Liver (tissue), 9 donors: ENCODE data around the gene MOB4. TPM values are rescaled to one million over a fixed set of nuclear protein-coding genes. Genes with fewer than 3 reads are reported as not detected.

Experiments
- DNase-seq: peaks from one replicate; pipeline ENCODE4 v3.0.0-alpha.2; 2017; ENCODE audit warnings: low spot score
- H3K27ac ChIP-seq, 2 donors: one replicate each; pipeline ENCODE4 v1.7.0; 2013; ENCODE audit warnings: inconsistent platforms in 2 of 2, low read length in 2 of 2, control low read depth in 1 of 2, low read depth in 1 of 2, mild to moderate bottlenecking in 1 of 2
- H3K27me3 ChIP-seq, 4 donors: one replicate each; pipeline versions ENCODE4 v1.6.1 to v1.7.0; 2013; ENCODE audit warnings: low read length in 3 of 4, inconsistent platforms in 1 of 4, mild to moderate bottlenecking in 1 of 4, moderate library complexity in 1 of 4; ENCODE audit not compliant: control insufficient read depth in 4 of 4, insufficient read depth in 4 of 4
- H3K36me3 ChIP-seq, 4 donors: one replicate each; pipeline versions ENCODE4 v1.6.1 to v1.7.0; 2013; ENCODE audit warnings: low read length in 3 of 4, mild to moderate bottlenecking in 3 of 4, low read depth in 1 of 4, moderate library complexity in 1 of 4; ENCODE audit not compliant: control insufficient read depth in 4 of 4, insufficient read depth in 3 of 4
- H3K4me1 ChIP-seq, 4 donors: one replicate each; pipeline versions ENCODE4 v1.6.1 to v1.7.0; 2013; ENCODE audit warnings: low read length in 3 of 4, mild to moderate bottlenecking in 3 of 4, moderate library complexity in 1 of 4; ENCODE audit not compliant: control insufficient read depth in 4 of 4, insufficient read depth in 4 of 4
- H3K4me3 ChIP-seq, 3 donors: one replicate each; pipeline versions ENCODE4 v1.6.1 to v1.7.0; 2013; ENCODE audit warnings: low read length in 3 of 3, control low read depth in 1 of 3, low read depth in 1 of 3, mild to moderate bottlenecking in 1 of 3
- H3K9ac ChIP-seq, 2 donors: one replicate each; pipeline ENCODE4 v1.7.0; 2013; ENCODE audit warnings: low read length in 2 of 2, mild to moderate bottlenecking in 2 of 2, moderate library complexity in 2 of 2, control low read depth in 1 of 2, low read depth in 1 of 2
- H3K9me3 ChIP-seq, 4 donors: one replicate each; pipeline versions ENCODE4 v1.6.1 to v1.7.0; 2013; ENCODE audit warnings: low read length in 3 of 4; ENCODE audit not compliant: control insufficient read depth in 4 of 4
- ATF3 ChIP-seq: IDR thresholded peaks from 2 replicates; pipeline ENCODE4 v1.6.1; 2016; ENCODE audit warnings: antibody characterized with exemption
- CTCF ChIP-seq: fragments of 150-350 bp; IDR thresholded peaks from 2 replicates; pipeline ENCODE4 v1.5.1; 2017; ENCODE audit warnings: improper control_type of control experiment, low read depth, low read length; ENCODE audit not compliant: missing input control
- EGR1 ChIP-seq, 2 donors: IDR thresholded peaks; 2 replicates each; pipeline ENCODE4 v1.6.1; 2016 to 2018; ENCODE audit warnings: antibody characterized with exemption in 2 of 2, low read depth in 2 of 2
- FOXA1 ChIP-seq: IDR thresholded peaks from 2 replicates; pipeline ENCODE4 v1.6.1; 2016; ENCODE audit warnings: antibody characterized with exemption
- FOXA2 ChIP-seq: IDR thresholded peaks from 2 replicates; pipeline ENCODE4 v1.6.1; 2016; ENCODE audit warnings: antibody characterized with exemption
- GABPA ChIP-seq, 2 donors: IDR thresholded peaks in 1 of 2; conservative IDR thresholded peaks in 1 of 2; 2 replicates each; pipeline ENCODE4 v1.6.1; 2016; ENCODE audit warnings: antibody characterized with exemption in 2 of 2, mild to moderate bottlenecking in 1 of 2, moderate library complexity in 1 of 2
- HNF4G ChIP-seq: IDR thresholded peaks from 2 replicates; pipeline ENCODE4 v1.6.1; 2016; ENCODE audit warnings: antibody characterized with exemption
- MAX ChIP-seq: IDR thresholded peaks from 2 replicates; pipeline ENCODE4 v1.6.1; 2016; ENCODE audit warnings: antibody characterized with exemption
- NR2F2 ChIP-seq: IDR thresholded peaks from 2 replicates; pipeline ENCODE4 v1.6.1; 2016; ENCODE audit warnings: antibody characterized with exemption
- RAD21 ChIP-seq, 2 donors: IDR thresholded peaks; 2 replicates each; pipeline ENCODE4 v1.6.1; 2016; ENCODE audit warnings: antibody characterized with exemption in 2 of 2, mild to moderate bottlenecking in 2 of 2
- REST ChIP-seq: IDR thresholded peaks from 2 replicates; pipeline ENCODE4 v1.6.1; 2016; ENCODE audit warnings: antibody characterized with exemption, mild to moderate bottlenecking
- RXRA ChIP-seq, 2 donors: IDR thresholded peaks; 2 replicates each; pipeline ENCODE4 v1.6.1; 2017 to 2018; ENCODE audit warnings: antibody characterized with exemption in 2 of 2, mild to moderate bottlenecking in 1 of 2
- TAF1 ChIP-seq: conservative IDR thresholded peaks from 2 replicates; pipeline ENCODE4 v1.6.1; 2016; ENCODE audit warnings: antibody characterized with exemption, mild to moderate bottlenecking
- YY1 ChIP-seq: IDR thresholded peaks from 2 replicates; pipeline ENCODE4 v1.6.1; 2016; ENCODE audit warnings: antibody characterized with exemption, mild to moderate bottlenecking
- ZBTB33 ChIP-seq: IDR thresholded peaks from 2 replicates; pipeline ENCODE4 v1.6.1; 2016; ENCODE audit warnings: antibody characterized with exemption
- WGBS: extraction: QIAGEN DNeasy Blood & Tissue Kit; methylation state at CpG from one replicate; pipeline ENCODE4 v1.1.7; 2013; 5-methylcytosine and 5-hydroxymethylcytosine counted together
- polyA plus RNA-seq, 2 donors: library from polyadenylated mRNA; stranded (reverse) in 1 of 2; unstranded in 1 of 2; fragments of 200-250 nt in 1 of 2; fragments of >200 nt in 1 of 2; fragmentation: Nextera tagmentation in 1 of 2; extraction: Ambion mirVana in 1 of 2; gene quantifications; one replicate each; pipeline versions ENCODE4 v1.2.1 to v1.2.3, GENCODE V29; 2013 to 2015
- total RNA-seq, 2 donors: library from RNA; depleted of rRNA; stranded (reverse); fragments of >200 nt; gene quantifications; one replicate each; pipeline ENCODE4 v1.2.3, GENCODE V29; 2014
- donor health status: healthy.
- donor health status: healthy.
- donor health status: healthy.
- donor health status: healthy.
- donor health status: healthy.

The MOB4 gene
- total and polyA plus RNA-seq, 4 donors = 7.6 to 17.5 (median 12.5) TPM

- Histone ChIP-seq H3K27me3 (no peaks in the 10 kb centered on the region), H3K9ac (no peak overlapping the region), H3K9me3 (peaks cover 0 to 3% (median 2%) of the 10 kb centered on the region in 4 donors), H3K36me3 (peaks cover 6 to 67% (median 60%) of the 10 kb centered on the region in 4 donors), H3K4me3 (no peak overlapping the region), H3K27ac (no peak overlapping the region), H3K4me1 (no peaks in the 10 kb centered on the region)
- no peak for TF ChIP-seq HNF4G
- TF ChIP-seq MAX = no peak
- TF ChIP-seq RAD21 (IDR thresholded peaks at IDR 0.05) = no peak
- no peak for TF ChIP-seq FOXA1
- no peak for TF ChIP-seq CTCF
- no peak for TF ChIP-seq YY1
- TF ChIP-seq RXRA (IDR thresholded peaks at IDR 0.05) = no peak
- no peak for TF ChIP-seq EGR1 (IDR thresholded peaks at IDR 0.05; ENCODE audit: low read depth in 2 of 2)
- DNase-seq = no peak
- WGBS = 93% methylated on average over 4 of the region's 4 CpGs
These were observed 28.5 kb upstream of the MOB4 start for GRCh38 chr2:197487385-197487784.

GRCh38 chr2:197495433-197496134, 20.3 kb upstream of the MOB4 start:
- H3K36me3 ChIP-seq = peaks cover 11 to 63% (median 55%) of the 10 kb centered on the region in 4 donors
- H3K27me3 ChIP-seq = no peaks in the 10 kb centered on the region
- 93% methylated on average over 2 of the region's 2 CpGs for WGBS
- no peaks in the 10 kb centered on the region for H3K9me3 ChIP-seq
- no peak overlapping the region for H3K9ac ChIP-seq
- no peak overlapping the region for H3K4me3 ChIP-seq
- no peak overlapping the region for H3K27ac ChIP-seq
- DNase-seq = no peak
- H3K4me1 ChIP-seq = peaks cover 8 to 33% (median 10%) of the 10 kb centered on the region in 4 donors
- TF ChIP-seq TAF1 (no peak), EGR1 (IDR thresholded peaks at IDR 0.05; ENCODE audit: low read depth in 2 of 2) (no peak), MAX (no peak), ATF3 (no peak), RXRA (IDR thresholded peaks at IDR 0.05) (no peak), HNF4G (no peak), FOXA1 (no peak), ZBTB33 (no peak)

GRCh38 chr2:197496695-197497094, 19.2 kb upstream of the MOB4 start:
- Histone ChIP-seq H3K36me3 (peaks cover 11 to 54% (median 47%) of the 10 kb centered on the region in 4 donors), H3K27me3 (no peaks in the 10 kb centered on the region), H3K4me1 (peaks cover 8 to 33% (median 10%) of the 10 kb centered on the region in 4 donors), H3K9ac (no peak overlapping the region), H3K27ac (no peak overlapping the region), H3K9me3 (no peaks in the 10 kb centered on the region), H3K4me3 (peak overlapping the region in 2 of 3 donors; percentile 3 to 6)
- no peak for DNase-seq
- TF ChIP-seq ZBTB33 = no peak
- TF ChIP-seq FOXA1 = no peak
- no peak for TF ChIP-seq MAX
- TF ChIP-seq TAF1 = no peak
- TF ChIP-seq FOXA2 = no peak
- TF ChIP-seq GABPA (IDR thresholded peaks at IDR 0.05 in 1 of 2, conservative IDR thresholded peaks at IDR 0.05 in 1 of 2) = no peak
- no peak for TF ChIP-seq NR2F2
- TF ChIP-seq RXRA (IDR thresholded peaks at IDR 0.05) = no peak
- TF ChIP-seq REST = no peak
- TF ChIP-seq RAD21 (IDR thresholded peaks at IDR 0.05) = no peak
